Liver (tissue), 3 donors: Measurements from ENCODE around the gene LRRFIP2.

Experiments used
- CTCF ChIP-seq: fragments of 150-350 bp; IDR thresholded peaks from 2 replicates; pipeline ENCODE4 v1.5.1; 2017; ENCODE audit warnings: improper control_type of control experiment, low read depth, low read length; ENCODE audit not compliant: missing input control
- JUND ChIP-seq, 2 donors: IDR thresholded peaks; 2 replicates each; pipeline ENCODE4 v1.6.1; 2016; ENCODE audit warnings: antibody characterized with exemption in 2 of 2
- SP1 ChIP-seq: IDR thresholded peaks from 2 replicates; pipeline ENCODE4 v1.6.1; 2018; ENCODE audit warnings: antibody characterized with exemption, mild to moderate bottlenecking
- donor health status: healthy.
- donor health status: healthy.

- TF ChIP-seq CTCF (no peak), JUND (IDR thresholded peaks at IDR 0.05) (no peak), SP1 (no peak)
Measured at GRCh38 chr3:37137516-37137915, 36.9 kb downstream of the LRRFIP2 start.
